ENCODE measurements around the gene NR3C1.

Gene NR3C1

DNA sequence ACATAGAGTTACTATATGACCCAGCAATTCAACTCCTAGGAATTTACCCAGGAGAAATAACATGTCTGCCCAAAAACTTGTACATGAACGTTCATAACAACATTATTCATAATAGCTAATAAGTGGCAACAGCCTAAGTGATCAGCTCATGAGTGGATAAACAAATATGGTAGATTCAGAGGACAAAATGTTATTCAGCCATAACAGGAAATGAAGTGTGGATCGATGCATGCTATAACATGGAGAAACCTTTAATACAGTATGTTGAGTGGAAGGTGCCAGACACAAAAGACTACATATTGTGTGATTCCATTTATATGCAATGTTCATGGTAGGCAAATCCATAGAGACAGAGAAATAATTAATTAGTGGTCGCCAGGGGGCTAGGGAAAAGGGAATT lies 22.3 kb upstream of the NR3C1 start:
- DNase-seq: no peak

DNA sequence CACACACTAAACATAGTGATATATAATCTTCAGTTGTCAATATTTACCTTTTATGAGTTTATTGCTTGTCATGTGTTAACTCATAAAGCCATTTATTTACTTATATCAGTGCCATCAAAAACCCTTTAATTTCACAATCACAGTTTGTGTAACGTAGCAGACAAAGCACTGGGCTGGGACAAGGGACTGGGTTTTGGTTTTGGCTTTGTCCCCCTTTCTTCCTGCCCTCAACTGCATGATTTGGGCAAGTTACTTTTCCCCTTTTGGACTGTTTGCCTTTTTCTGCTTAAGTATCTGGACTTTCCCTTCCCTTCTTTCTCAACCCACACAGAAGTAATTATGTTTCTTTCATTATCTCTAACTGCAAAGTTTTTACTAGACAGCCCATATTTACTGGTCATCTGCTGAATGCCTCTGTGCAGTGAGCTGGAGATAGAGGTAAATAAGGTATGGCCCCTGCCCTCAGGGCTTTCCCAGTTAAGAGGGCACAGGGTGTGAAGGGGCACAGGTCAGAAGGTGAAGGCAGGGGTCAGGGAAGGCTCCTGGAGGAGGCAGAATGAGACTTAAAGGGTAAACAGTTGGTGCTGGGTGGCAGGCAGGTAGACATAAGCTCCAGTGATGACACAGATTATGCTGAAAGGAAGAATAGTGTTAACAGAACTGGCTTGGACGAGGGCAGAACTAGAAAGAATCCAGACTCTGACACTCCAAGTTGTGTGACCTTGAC lies 14.8 kb upstream of the NR3C1 start:
- DNase-seq: no peak

DNA sequence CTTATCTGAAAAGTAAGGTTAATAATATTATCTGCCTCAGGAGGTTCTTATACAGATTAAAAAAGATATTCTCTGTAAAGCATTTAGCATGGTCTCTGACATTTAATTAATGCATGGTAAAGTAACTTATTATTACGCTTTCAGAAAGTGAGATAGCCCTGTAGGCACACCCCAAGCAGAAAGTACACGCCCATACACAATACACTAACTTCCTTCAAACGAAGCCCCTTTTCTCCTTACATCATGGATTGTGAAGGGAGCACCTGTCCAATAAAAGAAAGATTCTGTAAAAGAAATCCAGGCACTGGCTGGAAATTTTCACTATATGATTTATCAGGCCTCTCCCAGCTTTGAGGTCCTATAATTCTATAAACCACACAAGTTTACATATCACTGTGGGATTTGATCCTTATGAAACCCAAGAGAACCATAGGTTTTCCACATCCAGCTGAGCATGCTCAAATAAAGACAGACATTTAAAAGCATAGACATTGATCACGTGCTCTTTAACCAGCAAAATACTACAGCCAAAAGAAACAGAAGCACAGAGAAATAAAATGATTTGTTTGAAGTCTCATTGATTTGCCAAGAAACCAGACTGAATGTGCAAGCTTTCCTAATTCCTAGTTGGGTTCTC lies 14.1 kb upstream of the NR3C1 start:
- DNase-seq: no peak

DNA sequence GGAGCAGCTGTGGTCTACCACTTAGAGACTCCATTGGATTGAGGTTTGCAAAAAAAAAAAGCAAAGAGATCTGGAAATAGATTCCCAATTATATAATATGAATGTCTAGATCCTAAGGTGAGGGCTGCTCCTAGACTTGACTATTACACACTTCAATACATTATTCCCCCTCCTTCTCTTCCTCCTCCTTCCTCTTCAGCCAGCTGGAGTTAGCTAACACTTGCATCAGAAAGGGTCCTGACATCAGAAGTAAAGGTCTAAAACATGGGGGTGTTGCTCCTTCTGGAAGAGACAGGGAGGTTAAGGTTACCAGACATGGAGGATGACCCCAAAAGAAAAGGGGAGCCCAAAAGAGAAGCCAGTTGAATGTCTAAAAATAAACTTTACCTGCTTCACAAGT lies 12.9 kb upstream of the NR3C1 start:
- DNase-seq: no peak

DNA sequence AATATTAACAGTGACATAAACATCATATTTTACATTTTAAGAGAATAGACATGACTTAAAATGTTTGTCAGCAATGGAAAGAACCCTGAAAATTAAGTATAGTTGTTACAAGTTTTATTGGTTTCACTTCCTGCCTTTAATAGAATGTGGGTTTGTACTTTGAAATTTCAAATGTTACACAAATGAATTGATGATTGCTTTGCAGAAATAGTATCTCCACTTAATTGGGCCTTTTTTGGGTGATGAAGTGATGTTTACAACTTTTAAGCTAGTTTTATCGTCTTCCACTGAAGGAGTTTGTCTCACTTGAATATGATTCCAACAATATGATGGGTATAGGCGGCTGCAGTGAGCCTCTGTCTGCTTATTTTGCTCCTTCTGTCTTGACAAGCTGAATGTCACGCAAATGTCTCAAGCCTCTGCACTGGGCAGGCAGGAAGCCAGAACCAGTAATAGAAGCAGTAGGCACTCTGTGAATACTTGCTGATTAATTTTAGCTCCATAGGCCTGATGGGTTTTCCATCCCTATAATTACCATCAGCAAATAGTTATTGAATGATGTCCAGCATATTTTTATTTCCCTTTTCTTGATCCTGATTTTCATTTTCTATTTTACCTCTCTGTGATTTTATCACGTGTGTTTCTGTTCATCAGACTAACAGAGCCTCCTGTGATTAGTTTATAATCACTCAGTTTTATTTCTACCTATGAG lies 10.6 kb upstream of the NR3C1 start:
- DNase-seq: no peak

DNA sequence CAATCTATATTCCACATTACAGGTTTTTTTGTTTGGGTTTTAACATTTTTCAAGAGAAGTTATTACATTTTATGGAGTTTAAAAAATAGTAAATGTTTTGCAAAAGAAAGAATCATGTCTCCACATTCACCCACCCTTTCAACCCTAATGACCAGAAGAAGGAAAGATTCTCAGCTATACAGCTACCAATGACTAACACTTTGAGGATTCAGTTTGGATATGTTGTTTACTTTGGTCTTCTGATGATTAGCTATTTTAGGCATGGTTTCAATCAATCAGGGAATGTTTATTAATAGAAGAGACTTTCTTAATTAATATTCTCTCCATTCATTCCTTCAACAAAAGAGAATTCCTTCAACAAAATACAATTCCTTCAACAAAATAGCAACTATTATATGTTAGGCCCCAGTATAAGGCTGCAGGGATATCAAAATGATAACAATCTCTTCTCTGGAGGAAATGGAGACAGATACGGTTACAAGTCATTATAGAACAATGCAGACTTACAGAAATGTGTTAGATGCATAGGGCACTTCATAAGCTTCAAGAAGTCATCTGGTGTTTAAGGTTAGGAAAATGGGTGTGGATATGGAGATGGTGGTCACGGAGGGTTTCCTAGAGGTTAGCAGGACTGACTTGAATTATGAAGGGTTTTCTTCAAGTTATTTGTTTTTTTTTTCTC lies 9.3 kb upstream of the NR3C1 start:
- DNase-seq: no peak

DNA sequence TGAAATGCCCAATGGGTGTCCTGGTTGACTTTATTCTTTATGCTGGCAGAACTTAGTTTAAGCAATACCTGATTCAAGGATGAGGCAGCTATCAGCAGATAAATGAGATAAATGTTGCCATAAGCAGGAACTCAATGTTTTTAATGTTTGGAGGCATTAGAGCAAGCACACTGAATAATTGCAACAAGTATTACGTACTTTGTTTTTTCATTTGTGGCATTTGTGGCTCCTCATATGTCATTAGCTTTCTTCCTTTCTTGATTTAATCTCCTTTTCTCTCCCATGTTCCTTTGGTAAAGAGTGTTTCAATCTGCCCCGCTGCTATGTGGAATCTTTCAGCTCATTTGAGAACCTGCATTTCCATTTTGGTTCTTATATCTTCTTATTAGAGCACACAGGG lies 6.4 kb upstream of the NR3C1 start:
- no peak for DNase-seq

DNA sequence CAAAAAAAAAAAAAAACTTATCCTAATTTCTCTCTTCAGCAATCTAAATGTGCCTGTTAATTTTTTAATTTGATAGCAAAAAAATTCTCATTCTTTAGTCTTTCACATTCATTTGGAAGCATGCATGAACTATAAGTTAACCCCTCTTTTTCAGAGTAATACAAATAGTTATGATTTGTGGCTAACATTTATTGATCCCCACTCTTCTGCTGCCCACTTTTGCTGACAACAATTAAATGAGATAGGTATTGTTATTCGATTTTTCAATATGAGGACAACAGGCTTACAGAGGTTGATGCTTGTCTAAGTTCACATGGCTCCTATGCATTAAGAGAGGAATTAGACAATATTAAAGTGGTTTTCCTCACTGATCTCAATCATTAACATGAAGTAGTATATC lies 2.9 kb upstream of the NR3C1 start:
- no peak for DNase-seq

DNA sequence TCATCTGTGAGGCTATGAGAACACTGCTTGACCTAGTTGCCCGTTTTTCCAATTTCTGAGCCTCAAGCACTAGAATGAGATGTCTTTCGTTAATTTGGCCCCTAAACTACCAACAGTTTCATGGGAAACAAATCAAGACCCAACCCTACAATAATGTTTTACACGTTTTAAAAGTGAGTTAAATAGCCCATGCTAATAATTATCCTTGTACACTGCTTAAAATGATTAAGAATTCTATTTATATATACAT lies 2.3 kb upstream of the NR3C1 start:
- no peak for DNase-seq

DNA sequence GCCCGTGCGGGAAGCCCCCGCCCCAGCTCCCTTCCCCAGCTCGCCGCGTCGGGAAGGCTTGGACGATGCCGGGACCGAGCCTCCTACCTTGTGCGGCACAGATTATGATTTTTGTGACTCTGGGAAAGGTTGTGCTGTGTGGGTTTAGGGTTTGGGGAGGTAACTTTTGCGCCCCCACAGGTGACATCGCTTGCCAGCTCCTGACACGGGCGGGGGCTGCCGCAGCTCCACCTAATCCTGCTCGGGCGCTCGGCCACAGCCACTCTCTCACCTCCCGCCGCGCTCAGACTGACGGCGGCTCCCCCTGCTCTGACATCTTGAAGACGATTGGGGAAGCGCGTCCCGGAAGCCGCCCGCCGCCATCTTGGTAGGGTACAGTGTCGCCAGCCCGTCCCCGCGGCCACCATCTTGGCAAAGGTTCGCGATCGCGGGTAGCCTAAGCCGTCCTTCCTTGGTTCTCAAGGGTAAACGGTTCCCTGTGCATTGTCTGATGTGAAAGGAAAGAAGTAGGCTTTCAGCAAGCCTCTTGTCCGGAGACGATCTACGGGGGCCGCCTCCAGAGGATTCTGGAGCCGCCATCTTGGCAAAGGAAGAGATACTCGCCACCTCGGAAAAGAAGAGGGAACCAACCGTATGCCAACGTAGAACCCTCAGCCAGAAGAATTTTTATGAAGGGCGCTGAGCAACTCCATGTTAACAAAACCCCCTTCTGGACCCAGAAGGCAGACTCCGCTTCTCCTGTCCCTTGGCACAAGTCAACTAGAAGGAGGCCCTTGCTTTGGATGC lies 1.8 kb upstream of the NR3C1 start:
- DNase-seq: peak; percentile 91

DNA sequence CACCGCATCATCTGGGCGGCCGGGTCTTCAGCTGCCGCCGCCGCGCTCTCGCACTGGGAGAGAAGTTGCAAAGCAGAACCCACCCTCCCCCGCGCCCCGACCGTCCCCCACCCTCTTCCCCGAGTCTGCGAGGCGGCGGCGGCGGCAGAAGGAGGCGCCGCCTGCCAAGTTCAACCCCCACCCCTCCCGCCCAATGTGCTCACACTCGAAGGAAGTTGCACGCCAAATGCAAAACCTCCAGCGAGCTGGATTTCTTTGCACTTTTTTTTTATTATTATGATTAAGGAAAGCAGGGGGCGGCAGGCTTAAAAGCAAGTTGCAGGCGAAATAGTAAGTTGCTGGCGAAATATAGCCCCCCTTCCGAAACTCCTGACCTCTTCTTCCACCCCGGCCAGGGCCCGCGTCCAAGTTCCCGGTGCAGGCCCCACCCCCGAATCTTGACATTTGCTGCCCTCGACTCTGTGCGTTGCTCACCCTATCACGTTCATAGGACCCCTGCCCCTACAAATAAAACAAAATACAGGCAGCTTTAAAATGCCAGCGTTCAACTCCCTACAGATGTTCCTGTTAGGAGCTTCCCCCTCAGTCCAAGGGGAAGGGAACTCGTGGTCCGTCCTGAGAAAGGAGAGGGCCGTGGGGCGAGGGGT lies 1.1 kb upstream of the NR3C1 start:
- DNase-seq: peak; percentile 81

DNA sequence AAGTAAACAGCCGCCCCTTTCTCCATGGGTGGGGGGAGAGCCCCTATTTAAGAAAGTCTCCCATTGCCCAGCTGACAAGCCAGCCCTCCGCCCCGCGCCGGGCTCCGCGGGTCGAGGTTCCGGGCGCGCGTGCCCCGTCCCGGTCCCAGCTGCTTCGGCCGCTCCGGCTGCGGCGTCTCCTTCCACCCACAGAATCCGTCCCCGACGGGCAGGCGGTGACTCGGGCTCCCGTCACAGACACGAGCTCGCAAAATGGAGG lies 223 bp downstream of the NR3C1 start:
- DNase-seq: no peak

DNA sequence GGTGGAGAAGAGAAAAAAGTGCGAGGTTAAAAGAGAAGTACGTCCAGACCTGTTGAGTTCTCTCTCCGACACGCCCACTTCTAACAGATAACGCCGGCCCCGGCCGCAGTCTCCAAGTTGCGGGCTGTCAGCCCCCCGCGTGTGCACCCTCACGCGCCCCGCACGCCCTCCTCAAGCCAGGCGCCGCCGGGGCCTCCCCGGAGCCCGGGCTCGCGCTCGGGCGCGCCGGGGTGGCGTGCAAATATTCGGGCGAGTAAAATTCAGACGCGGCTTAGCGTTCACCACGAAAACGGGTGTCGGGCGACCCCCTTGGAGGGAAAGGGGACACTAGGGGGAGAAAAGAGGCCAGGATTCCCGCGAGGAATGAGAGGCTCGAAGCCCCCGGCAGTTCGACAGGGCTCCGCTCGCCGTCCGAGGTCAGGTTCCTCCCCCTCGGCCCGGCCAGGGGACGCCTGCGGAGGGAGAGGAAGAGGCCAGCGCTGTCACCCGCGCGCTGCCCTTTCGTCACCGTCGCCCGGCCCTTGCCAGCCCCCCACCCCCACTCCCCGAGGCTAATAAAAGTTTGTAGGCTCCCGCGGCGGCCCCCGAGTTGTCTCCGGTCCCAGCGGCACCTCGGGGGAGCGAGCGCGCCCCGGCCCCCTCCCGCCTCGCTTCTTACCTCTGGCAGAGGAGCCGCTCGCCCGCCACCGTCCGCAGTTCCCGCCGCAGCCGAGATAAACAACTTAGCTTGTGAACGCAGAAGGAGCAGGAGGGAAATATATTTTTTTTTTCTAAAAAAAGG lies 743 bp downstream of the NR3C1 start:
- DNase-seq: peak; percentile 59

DNA sequence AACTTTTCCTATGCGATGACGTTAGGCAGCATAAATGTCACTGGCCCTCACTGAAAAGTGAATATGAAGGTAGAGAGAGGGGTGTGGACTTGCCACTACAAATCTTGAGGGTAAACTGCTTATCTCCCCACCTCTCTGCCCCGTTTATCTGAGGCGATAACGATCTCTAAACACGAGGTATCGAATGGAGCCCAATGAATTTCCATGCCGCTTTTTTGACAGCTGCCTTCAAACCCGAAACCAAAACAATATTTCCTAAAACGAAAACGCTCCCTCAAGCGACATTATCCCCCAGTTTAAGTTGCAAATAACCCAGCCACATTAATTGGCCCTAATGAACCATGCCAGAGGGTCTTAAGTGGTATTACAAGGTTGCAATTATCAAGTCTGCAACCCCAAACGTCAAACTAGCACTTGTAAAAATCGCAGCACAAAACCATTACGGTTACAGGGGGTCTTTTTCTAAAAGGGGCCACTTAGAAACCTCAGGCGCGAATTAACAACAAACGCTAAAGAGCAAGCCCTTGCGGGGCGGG lies 1.4 kb downstream of the NR3C1 start:
- DNase-seq: peak; percentile 18

DNA sequence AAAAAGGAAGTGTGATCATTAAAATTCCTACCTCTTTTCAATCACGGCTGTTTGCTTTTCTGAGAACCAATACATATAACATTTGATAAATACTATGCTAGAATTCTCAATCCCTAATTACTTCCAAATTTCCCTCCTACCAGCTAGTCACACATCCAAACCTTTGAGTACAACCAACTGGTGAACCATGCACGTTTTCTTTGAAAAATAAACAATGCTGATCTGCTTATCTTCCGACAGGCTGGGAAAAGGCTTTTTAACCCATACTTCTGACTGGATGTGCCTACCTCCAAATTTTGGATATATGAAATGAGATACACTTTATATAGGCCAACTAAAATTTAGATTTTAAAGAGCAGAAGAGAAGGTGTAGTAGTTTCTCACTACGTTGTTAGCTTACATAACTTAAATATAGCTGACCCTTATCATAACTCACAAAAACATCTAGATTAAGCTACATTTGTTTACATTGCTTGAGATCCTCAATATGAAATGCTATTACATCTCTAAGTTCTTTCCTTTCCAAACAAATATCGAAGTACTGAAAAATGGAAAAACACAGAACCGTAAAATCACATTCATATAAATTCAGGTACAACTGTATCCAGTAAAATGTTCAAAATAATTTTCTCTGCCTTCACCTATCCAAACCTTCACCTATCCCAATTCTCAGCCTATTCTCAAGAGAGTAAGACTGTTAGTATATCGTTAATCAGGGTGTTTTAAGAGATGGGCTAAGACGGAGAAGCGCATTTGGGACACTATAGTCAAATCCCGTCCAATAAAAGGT lies 2.1 kb downstream of the NR3C1 start:
- no peak for DNase-seq

DNA sequence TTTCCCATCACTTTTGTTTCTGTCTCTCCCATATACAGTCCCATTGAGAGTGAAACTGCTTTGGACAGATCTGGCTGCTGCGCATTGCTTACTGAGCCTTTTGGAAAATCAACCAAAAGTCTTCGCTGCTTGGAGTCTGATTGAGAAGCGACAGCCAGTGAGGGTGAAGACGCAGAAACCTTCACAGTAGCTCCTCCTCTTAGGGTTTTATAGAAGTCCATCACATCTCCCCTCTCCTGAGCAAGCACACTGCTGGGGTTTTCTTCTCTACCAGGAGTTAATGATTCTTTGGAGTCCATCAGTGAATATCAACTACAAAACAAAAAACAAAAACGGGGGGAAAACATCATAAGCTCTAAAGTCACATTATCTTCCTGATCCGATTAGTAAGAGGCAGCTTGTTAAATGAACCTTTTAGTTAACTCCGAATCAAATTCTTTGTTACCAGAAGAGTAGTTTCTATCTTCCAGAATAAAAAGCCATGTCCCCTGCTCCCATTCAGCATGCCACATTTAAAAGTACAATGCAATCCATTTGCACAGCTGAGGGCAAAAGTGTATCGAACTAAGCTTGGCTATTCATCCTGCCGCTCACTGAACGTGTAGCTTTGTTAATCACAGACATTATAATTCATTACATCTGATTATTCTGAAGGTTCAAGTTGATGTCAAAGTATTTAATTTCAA lies 2.8 kb downstream of the NR3C1 start:
- DNase-seq: no peak

DNA sequence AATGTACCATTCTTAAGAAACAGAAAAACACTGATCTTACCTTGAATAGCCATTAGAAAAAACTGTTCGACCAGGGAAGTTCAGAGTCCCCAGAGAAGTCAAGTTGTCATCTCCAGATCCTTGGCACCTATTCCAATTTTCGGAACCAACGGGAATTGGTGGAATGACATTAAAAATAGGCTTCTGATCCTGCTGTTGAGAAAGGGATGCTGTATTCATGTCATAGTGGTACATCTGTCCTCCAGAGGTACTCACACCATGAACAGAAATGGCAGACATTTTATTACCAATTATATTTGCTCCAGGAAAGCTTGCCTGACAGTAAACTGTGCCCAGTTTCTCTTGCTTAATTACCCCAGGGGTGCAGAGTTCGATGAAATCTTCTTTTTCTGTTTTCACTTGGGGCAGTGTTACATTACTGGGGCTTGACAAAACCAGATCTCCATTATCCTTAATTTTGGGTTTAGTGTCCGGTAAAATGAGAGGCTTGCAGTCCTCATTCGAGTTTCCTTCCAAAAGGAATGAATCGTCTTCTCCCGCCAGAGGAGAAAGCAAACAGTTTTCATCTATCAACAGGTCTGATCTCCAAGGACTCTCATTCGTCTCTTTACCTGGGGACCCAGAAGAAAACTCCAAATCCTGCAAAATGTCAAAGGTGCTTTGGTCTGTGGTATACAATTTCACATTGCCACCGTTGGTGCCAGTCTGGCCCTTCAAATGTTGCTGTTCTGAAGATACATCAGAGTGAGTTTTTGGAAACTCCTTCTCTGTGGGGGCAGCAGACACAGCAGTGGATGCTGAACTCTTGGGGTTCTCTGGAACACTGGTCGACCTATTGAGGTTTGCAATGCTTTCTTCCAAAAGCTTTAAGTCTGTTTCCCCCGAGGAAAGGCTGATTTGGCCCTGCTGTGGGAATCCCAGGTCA lies 3.6 kb downstream of the NR3C1 start:
- no peak for DNase-seq

DNA sequence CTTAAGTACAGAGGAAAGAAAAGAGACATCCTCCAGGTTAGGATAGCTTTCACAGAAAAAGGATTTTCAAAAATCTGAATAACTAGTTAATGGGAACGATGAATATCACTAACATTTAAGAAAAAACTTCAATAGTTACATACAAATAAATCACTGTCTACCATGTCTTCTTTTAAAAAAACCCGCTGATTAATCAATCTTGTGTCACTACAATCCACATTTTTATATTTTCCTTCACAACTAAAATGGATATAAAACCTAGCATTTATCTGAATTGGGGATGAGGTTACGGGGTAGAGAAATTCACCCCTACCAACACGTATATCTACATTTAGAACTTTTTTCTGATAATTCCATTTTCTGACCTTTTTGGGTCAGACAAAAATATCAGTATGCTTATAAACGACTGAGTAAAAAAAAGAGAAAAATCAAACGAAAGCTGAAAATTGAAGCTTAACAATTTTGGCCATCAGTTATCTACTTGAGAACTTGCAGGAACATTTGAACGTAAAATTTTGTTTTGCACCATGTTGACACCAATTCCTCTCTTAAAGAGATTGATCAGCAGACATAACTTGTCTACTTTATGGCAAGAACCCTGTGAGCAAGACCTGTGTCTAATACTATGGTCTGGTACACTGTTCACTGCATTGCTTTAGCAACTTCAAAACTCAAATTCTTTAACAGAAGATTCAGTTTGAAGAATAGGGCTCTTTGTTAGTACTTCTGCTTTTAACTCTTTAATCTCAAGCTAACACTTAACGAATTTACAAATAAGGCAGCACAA lies 4.8 kb downstream of the NR3C1 start:
- no peak for DNase-seq

DNA sequence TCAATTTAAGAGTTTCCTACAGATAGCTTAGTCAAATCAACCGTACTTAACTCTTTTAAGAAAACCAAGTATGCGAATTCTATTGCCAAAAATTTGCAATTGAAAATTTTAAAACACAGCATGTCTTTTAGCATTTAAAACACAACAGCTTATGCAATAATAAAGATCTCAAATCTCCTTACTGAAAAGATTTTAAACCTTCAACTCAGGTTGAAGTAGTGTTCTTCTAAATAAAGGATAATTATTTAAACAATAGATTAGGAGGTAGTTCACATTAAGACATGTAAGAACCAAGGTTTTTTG lies 5.5 kb downstream of the NR3C1 start:
- DNase-seq: no peak

All from CD4-positive, alpha-beta T cell treated with Interleukin-15 for 1 hour (primary cell).